PC-3 (cell line): Measurements from ENCODE around the gene ATL1. TPM values are rescaled to one million over a fixed set of nuclear protein-coding genes. Genes with fewer than 3 reads are reported as not detected.
"Not testable (repeated sequence)": the region's sequence is repeated elsewhere in the genome, so short reads cannot be mapped to it uniquely, and the experiment has no call there.

ENCODE experiments used
- ATAC-seq: fragments of 200-7000 bp; cut with Tn5 transposase; 2 replicates; pipeline ENCODE4 v1.9.1; 2020; ENCODE audit warnings: mild to moderate bottlenecking, moderate library complexity
- BruUV-seq: library from RNA; stranded (reverse); fragments of 400-500 nt; replicated peaks from 2 replicates; lab custom pipeline; 2021; lab: Mats Ljungman, UMichigan
- CTCF ChIA-PET: fragments of 300-600 bp; sonication (Branson Sonifier 250); formaldehyde crosslinking; loops from one replicate; lab custom pipeline; 2022; ENCODE audit warnings: antibody characterized with exemption; lab: Charles Lee
- POLR2A ChIA-PET: fragments of 300-600 bp; sonication (Branson Sonifier 250); formaldehyde crosslinking; loops from one replicate; lab custom pipeline; 2022; ENCODE audit warnings: antibody characterized with exemption; ENCODE audit not compliant: unreplicated experiment; lab: Charles Lee
- DNase-seq: peaks from one replicate; pipeline ENCODE4 v3.0.0-alpha.2; 2015
- H2AFZ ChIP-seq: fragments of 300-600 bp; sonication (generic); 2 replicates; pipeline ENCODE4 v1.6.0; 2016; ENCODE audit warnings: antibody characterized with exemption, low read length
- H3F3A ChIP-seq: fragments of 300-600 bp; sonication (generic); one replicate; pipeline ENCODE4 v1.6.0; 2017; ENCODE audit warnings: antibody characterized with exemption, low read length, control low read depth, mild to moderate bottlenecking; ENCODE audit not compliant: unreplicated experiment
- H3K27ac ChIP-seq: fragments of 300-600 bp; sonication (generic); 2 replicates; pipeline ENCODE4 v1.5.1; 2016; ENCODE audit warnings: mild to moderate bottlenecking, low read length
- H3K27me3 ChIP-seq: fragments of 300-600 bp; sonication (generic); 2 replicates; pipeline ENCODE4 v1.6.1; 2016; ENCODE audit warnings: low read length, mixed read lengths
- H3K36me3 ChIP-seq: fragments of 300-600 bp; sonication (generic); 2 replicates; pipeline ENCODE4 v1.6.1; 2016; ENCODE audit warnings: low read depth, mixed run types, low read length, mixed read lengths
- H3K4me1 ChIP-seq: fragments of 300-600 bp; sonication (generic); 2 replicates; pipeline ENCODE4 v1.5.1; 2016; ENCODE audit warnings: low read length; ENCODE audit not compliant: insufficient read depth
- H3K4me2 ChIP-seq: fragments of 300-600 bp; sonication (generic); 2 replicates; pipeline ENCODE4 v1.6.0; 2016; ENCODE audit warnings: low read length
- H3K4me3 ChIP-seq: fragments of 300-600 bp; sonication (generic); 2 replicates; pipeline ENCODE4 v1.5.1; 2016; ENCODE audit warnings: mild to moderate bottlenecking, low read length, mixed read lengths
- H3K79me2 ChIP-seq: fragments of 300-600 bp; sonication (generic); 2 replicates; pipeline ENCODE4 v1.6.1; 2017; ENCODE audit warnings: low read length, mixed read lengths
- H3K9ac ChIP-seq: fragments of 300-600 bp; sonication (generic); 2 replicates; pipeline ENCODE4 v1.6.0; 2016; ENCODE audit warnings: mild to moderate bottlenecking, low read length
- H3K9me2 ChIP-seq: fragments of 300-600 bp; sonication (generic); replicated peaks from 2 replicates; pipeline ENCODE4 v1.6.1; 2016; ENCODE audit warnings: mixed run types, low read length, mixed read lengths
- H3K9me3 ChIP-seq: fragments of 300-600 bp; sonication (generic); 2 replicates; pipeline ENCODE4 v1.6.1; 2016; ENCODE audit warnings: low read length, mixed read lengths
- H4K20me1 ChIP-seq: fragments of 300-600 bp; sonication (generic); 2 replicates; pipeline ENCODE4 v1.6.1; 2016; ENCODE audit warnings: low read length, mixed read lengths
- EZH2 ChIP-seq: fragments of 300-600 bp; sonication (generic); IDR thresholded peaks from one replicate; pipeline ENCODE4 v1.6.1; 2017; ENCODE audit warnings: antibody characterized with exemption, mild to moderate bottlenecking, low read length; ENCODE audit not compliant: unreplicated experiment
- EZH2phosphoT487 ChIP-seq: fragments of 300-600 bp; sonication (generic); IDR thresholded peaks from 2 replicates; pipeline ENCODE4 v1.6.1; 2018; ENCODE audit warnings: mild to moderate bottlenecking, antibody characterized with exemption, low read length, borderline replicate concordance
- intact Hi-C: fragments of 100-400 bp; cut with micrococcal nuclease; formaldehyde crosslinking; loops from 2 replicates; pipeline ENCODE4 v1.9.0; 2023
- total RNA-seq: library from RNA; depleted of rRNA; stranded (reverse); fragments of >200 nt; gene quantifications from 2 replicates; pipeline ENCODE4 v1.2.3, GENCODE V29; 2014
- TF ChIP-seq, protein P1 (sequence below): fragments of 300-600 bp; sonication (generic); conservative IDR thresholded peaks from 2 replicates; pipeline ENCODE4 v1.5.1; 2017; ENCODE audit warnings: antibody characterized with exemption, low read depth, mild to moderate bottlenecking, low read length

The ATL1 gene
- total RNA-seq, 1 experiment from 2014 or later, result 1.3 TPM

DNA sequence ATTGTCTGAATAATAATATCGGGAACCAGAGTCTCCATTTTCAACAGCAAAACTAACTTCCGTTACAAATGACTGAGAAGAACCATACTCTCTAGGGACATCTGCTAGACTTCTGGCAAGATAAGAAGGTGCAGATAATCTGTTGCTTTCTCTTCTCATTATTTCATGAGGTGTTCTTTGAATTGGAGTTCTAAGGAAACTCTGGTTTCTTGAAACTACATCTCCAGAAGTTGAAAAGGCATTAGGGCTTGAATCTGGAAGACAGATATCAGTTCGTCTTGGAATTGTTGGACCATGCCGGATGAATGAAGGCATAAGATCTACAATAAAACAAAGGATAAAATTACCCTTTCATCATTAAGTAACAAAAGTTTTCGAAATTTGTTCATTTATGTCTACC is 105.4 kb downstream of the ATL1 start:
- ChIA-PET CTCF (interaction anchor here (0.6 to 1.2 kb wide), 2 partner anchors 49 to 64 kb away, joined by 3 read pairs; no protein-coding TSS in a partner anchor), POLR2A (interaction anchor here (0.6 kb wide), 1 partner anchor 194 kb away, joined by 3 read pairs; no protein-coding TSS in a partner anchor)
- intact Hi-C loops, result loop anchor here (5.0 kb wide), 2 partner anchors 77 to 123 kb away; no protein-coding TSS in a partner anchor
- H3K9ac ChIP-seq, H3K9me2 ChIP-seq, H3K36me3 ChIP-seq, H3K9me3 ChIP-seq, ATAC-seq, DNase-seq, H2AFZ ChIP-seq, BruUV-seq, H3K27ac ChIP-seq, H3F3A ChIP-seq, H3K27me3 ChIP-seq: not testable (repeated sequence)
- H3K4me2 ChIP-seq, result peak overlapping the region; percentile 91
- H3K79me2 ChIP-seq, result peaks cover 67% of the 10 kb centered on the region
- peaks cover 22% of the 10 kb centered on the region for H3K4me1 ChIP-seq
- peaks cover 24% of the 10 kb centered on the region for H4K20me1 ChIP-seq
- peak overlapping the region; percentile 95 for H3K4me3 ChIP-seq

DNA sequence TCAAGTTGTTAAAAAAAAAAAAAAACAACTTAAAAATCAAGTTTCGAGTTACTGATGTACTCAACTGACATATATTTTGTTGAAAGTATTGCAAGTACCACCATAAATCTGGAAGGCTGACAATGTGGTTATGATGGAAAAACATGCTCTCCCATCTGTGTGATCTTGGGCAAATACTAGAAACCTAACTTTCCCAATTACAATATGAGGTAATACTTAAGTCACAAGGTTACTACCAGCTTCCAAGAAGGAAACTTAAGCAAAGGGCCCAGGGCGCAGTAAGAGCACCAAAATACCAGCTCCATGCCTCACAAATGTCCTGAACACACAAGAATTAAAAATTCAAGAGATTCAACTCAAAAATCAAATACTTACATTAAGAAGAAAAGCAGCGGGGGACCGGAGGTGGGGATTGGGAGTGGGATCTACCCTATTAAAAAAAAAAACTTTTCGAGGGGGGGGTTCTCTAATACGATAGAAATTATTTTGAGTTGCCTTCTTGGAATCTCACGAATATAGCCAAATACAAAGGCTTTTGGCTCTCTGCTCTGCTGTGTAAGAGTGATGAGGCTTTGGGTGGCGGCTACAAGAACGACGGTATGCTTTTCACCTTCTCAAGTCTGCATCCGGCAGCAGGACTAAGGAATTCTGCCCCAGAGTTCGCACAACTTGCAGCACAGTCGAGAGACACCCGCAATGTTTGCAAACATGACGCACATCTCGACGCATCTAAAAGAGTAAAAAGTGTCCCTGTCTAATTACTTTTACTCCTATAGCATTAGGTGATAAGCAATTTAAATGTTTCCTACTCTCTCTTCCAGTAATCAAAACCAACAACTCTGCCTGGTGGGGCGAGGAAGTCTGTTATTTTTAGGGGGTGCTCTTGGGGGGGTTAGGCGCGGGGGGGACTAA is 107.1 kb downstream of the ATL1 start:
- Histone ChIP-seq H2AFZ (peak overlapping the region; percentile 90), H3K79me2 (peaks cover 51% of the 10 kb centered on the region), H3K27ac (peak overlapping the region; percentile 75)

DNA sequence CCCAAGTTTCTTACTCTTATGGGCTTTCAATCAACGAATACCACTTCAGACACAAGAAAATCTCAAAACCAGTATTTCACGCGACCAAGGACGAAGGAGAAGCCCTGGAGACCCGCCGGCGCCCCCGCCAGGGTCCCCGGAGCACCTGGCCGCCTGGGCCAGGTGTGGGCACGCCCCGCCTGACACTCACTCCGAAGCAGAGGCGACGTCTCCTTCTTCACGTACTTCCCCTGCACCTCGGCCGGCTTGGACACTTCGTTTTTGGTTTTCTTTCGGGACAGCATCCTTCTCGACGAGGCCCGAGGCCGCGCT is 107.7 kb downstream of the ATL1 start:
- ChIA-PET POLR2A (interaction anchor here (1.0 to 1.4 kb wide), 2 partner anchors 10 to 66 kb away, joined by 5 to 6 read pairs; no protein-coding TSS in a partner anchor), CTCF (interaction anchor here (1.0 to 1.1 kb wide), 2 partner anchors 10 to 67 kb away, joined by 3 to 7 read pairs; no protein-coding TSS in a partner anchor)
- TF ChIP-seq EZH2 (no peak), EZH2phosphoT487 (no peak)
- TF ChIP-seq, protein P1, sequence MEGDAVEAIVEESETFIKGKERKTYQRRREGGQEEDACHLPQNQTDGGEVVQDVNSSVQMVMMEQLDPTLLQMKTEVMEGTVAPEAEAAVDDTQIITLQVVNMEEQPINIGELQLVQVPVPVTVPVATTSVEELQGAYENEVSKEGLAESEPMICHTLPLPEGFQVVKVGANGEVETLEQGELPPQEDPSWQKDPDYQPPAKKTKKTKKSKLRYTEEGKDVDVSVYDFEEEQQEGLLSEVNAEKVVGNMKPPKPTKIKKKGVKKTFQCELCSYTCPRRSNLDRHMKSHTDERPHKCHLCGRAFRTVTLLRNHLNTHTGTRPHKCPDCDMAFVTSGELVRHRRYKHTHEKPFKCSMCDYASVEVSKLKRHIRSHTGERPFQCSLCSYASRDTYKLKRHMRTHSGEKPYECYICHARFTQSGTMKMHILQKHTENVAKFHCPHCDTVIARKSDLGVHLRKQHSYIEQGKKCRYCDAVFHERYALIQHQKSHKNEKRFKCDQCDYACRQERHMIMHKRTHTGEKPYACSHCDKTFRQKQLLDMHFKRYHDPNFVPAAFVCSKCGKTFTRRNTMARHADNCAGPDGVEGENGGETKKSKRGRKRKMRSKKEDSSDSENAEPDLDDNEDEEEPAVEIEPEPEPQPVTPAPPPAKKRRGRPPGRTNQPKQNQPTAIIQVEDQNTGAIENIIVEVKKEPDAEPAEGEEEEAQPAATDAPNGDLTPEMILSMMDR, result no peak; the same call in 1 of the 2 replicates
- Histone ChIP-seq H3K79me2 (peaks cover 48% of the 10 kb centered on the region), H3K9ac (peak overlapping the region; percentile 88), H3K27me3 (no peaks in the 10 kb centered on the region), H3F3A (no peaks in the 10 kb centered on the region), H3K27ac (peak overlapping the region; percentile 75), H4K20me1 (peaks cover 24% of the 10 kb centered on the region), H3K4me2 (peak overlapping the region; percentile 91), H2AFZ (peak overlapping the region; percentile 90), H3K9me2 (no peaks in the 10 kb centered on the region), H3K4me3 (peak overlapping the region; percentile 95), H3K4me1 (peaks cover 21% of the 10 kb centered on the region), H3K36me3 (no peaks in the 10 kb centered on the region; the same call in none of the 2 replicates), H3K9me3 (no peaks in the 10 kb centered on the region)
- intact Hi-C loops, result loop anchor here (1.0 to 5.0 kb wide), 5 partner anchors 9 to 125 kb away; no protein-coding TSS in a partner anchor
- BruUV-seq, result no TSS peak
- ATAC-seq (peak; percentile 62), DNase-seq (peak; percentile 46)

More for the DNA sequence above, 107.1 kb downstream of the ATL1 start:
- Histone ChIP-seq H3K9ac (peak overlapping the region; percentile 88), H3K4me2 (peak overlapping the region; percentile 91), H3K9me2 (no peaks in the 10 kb centered on the region), H3F3A (no peaks in the 10 kb centered on the region), H3K36me3 (no peaks in the 10 kb centered on the region; the same call in none of the 2 replicates), H3K4me3 (peak overlapping the region; percentile 95), H3K27me3 (no peaks in the 10 kb centered on the region), H3K9me3 (no peaks in the 10 kb centered on the region), H4K20me1 (peaks cover 24% of the 10 kb centered on the region), H3K4me1 (peaks cover 21% of the 10 kb centered on the region)
- ChIA-PET POLR2A (interaction anchor here (0.5 to 1.0 kb wide), 7 partner anchors 96 to 357 kb away, joined by 4 to 41 read pairs (median 11); no protein-coding TSS in a partner anchor), CTCF (interaction anchor here (0.6 to 1.1 kb wide), 6 partner anchors 68 to 135 kb away, joined by 3 to 22 read pairs (median 4); no protein-coding TSS in a partner anchor)
- peak; percentile 52 for ATAC-seq
- BruUV-seq, result TSS peak; percentile 36
- intact Hi-C loops, result loop anchor here (1.0 to 5.0 kb wide), 5 partner anchors 9 to 125 kb away; no protein-coding TSS in a partner anchor
- peak; percentile 82 for DNase-seq
- TF ChIP-seq EZH2phosphoT487 (no peak), EZH2 (no peak)
- TF ChIP-seq, protein P1, result no peak
